Tibial nerve (tissue), 4 donors: ENCODE measurements around the gene OR10P1. TPM values are rescaled to one million over a fixed set of nuclear protein-coding genes. Genes with fewer than 3 reads are reported as not detected.

Experiments used
- DNase-seq, 2 donors: peaks; one replicate each; pipeline ENCODE4 v3.0.0-alpha.2; 2019; ENCODE audit warnings: low spot score in 2 of 2
- H3K27ac ChIP-seq, 4 donors: fragments of 200-600 bp; sonication (generic) in 3 of 4; one replicate each; pipeline ENCODE4 v1.5.1; 2017 to 2019; ENCODE audit warnings: mild to moderate bottlenecking in 1 of 4
- H3K27me3 ChIP-seq, 2 donors: fragments of 200-600 bp; sonication (generic) in 1 of 2; one replicate each; pipeline versions ENCODE4 v1.5.1 to v1.6.0; 2017 to 2019
- H3K36me3 ChIP-seq, 3 donors: fragments of 200-600 bp; sonication (generic); one replicate each; pipeline ENCODE4 v1.5.1; 2018 to 2019
- H3K4me1 ChIP-seq, 4 donors: fragments of 200-600 bp; sonication (generic) in 3 of 4; one replicate each; pipeline ENCODE4 v1.5.1; 2017 to 2019
- H3K4me3 ChIP-seq, 4 donors: fragments of 200-600 bp; sonication (generic) in 3 of 4; one replicate each; pipeline ENCODE4 v1.5.1; 2017 to 2019; ENCODE audit warnings: mild to moderate bottlenecking in 1 of 4, moderate library complexity in 1 of 4
- H3K9me3 ChIP-seq, 4 donors: fragments of 200-600 bp; sonication (generic) in 3 of 4; one replicate each; pipeline ENCODE4 v1.5.1; 2017 to 2019
- EP300 ChIP-seq, 2 donors: sonication (generic); formaldehyde crosslinking; IDR thresholded peaks; one replicate each; pipeline ENCODE4 v1.6.1; 2017; ENCODE audit warnings: antibody characterized with exemption in 2 of 2, mild to moderate bottlenecking in 1 of 2
- POLR2A ChIP-seq, 2 donors: fragments of 450-650 bp; IDR thresholded peaks; one replicate each; pipeline ENCODE4 v1.6.1; 2017; ENCODE audit warnings: antibody characterized with exemption in 2 of 2, mild to moderate bottlenecking in 2 of 2, moderate library complexity in 2 of 2
- WGBS, 2 donors: methylation state at CpG; one replicate each; pipeline ENCODE4 v1.1.5; 2018; 5-methylcytosine and 5-hydroxymethylcytosine counted together
- total RNA-seq, 4 donors: library from RNA; depleted of rRNA; stranded (reverse); fragments of >200 nt; gene quantifications; one replicate each; pipeline ENCODE4 v1.1.0, GENCODE V29; 2016
- TF ChIP-seq, protein P1 (sequence below), 5 experiments: fragments of 200-600 bp in 3 of 5; fragments of 450-650 bp in 2 of 5; sonication (generic) in 3 of 5; IDR thresholded peaks; one replicate each; pipeline ENCODE4 v1.5.1; 2016 to 2019; ENCODE audit warnings: antibody characterized with exemption in 5 of 5, mild to moderate bottlenecking in 3 of 5, moderate library complexity in 2 of 5

Gene OR10P1
- total RNA-seq, 4 donors from 2014 or later: not detected

DNA sequence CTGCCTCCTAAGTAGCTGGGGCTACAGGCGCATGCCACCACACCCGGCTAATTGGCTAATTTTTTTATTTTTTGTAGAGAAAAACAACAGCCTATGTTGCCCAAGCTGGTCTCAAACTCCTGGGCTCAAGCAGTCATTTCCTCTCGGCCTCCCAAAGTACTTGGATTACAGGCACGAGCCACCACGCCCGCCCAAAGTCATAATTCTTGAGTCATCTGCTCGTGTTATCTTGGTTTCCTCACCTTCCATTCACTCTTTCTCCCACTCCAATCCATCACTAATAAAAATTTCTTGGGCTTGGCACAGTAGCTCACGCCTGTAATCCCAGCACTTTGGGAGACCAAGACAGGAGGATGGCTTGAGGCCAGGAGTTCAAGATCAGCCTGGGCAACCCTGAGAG is 39.0 kb downstream of the OR10P1 start:
- no peak overlapping the region for H3K27ac ChIP-seq
- no peak for TF ChIP-seq POLR2A (IDR thresholded peaks at IDR 0.05)
- TF ChIP-seq, protein P1, sequence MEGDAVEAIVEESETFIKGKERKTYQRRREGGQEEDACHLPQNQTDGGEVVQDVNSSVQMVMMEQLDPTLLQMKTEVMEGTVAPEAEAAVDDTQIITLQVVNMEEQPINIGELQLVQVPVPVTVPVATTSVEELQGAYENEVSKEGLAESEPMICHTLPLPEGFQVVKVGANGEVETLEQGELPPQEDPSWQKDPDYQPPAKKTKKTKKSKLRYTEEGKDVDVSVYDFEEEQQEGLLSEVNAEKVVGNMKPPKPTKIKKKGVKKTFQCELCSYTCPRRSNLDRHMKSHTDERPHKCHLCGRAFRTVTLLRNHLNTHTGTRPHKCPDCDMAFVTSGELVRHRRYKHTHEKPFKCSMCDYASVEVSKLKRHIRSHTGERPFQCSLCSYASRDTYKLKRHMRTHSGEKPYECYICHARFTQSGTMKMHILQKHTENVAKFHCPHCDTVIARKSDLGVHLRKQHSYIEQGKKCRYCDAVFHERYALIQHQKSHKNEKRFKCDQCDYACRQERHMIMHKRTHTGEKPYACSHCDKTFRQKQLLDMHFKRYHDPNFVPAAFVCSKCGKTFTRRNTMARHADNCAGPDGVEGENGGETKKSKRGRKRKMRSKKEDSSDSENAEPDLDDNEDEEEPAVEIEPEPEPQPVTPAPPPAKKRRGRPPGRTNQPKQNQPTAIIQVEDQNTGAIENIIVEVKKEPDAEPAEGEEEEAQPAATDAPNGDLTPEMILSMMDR (IDR thresholded peaks at IDR 0.05): no peak
- no peak for TF ChIP-seq EP300 (IDR thresholded peaks at IDR 0.05)

DNA sequence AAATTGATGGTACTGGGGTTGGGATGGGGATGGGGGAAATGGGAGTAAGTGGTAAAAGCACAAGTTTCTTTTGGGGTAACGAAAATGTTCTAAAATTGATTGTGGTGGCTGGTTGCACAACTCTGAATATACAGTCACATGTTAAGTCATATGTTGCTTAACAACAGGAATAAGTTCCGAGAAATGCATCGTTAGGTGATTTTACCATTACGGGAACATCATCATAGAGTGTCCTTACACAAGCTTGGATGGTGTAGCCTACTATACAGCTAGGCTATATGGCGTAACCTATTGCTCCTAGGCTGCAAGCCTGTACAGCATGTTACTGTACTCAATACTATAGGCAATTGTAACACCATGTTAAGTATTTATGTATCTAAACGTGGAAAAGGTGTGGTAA is 40.0 kb downstream of the OR10P1 start:
- Histone ChIP-seq H3K27ac (no peak overlapping the region), H3K9me3 (no peaks in the 10 kb centered on the region), H3K36me3 (no peaks in the 10 kb centered on the region), H3K4me1 (peaks cover 0 to 14% (median 7%) of the 10 kb centered on the region in 4 donors), H3K27me3 (no peaks in the 10 kb centered on the region), H3K4me3 (no peak overlapping the region)
- 50 to 82% methylated on average over 6 of the region's 6 CpGs for WGBS, 2 donors
- DNase-seq: peak in 1 of 2 donors; percentile 18
- TF ChIP-seq, protein P1 (IDR thresholded peaks at IDR 0.05): no peak
- no peak for TF ChIP-seq POLR2A (IDR thresholded peaks at IDR 0.05)
- peak; percentile 52 to 73 for TF ChIP-seq EP300 (IDR thresholded peaks at IDR 0.05)

More for the DNA sequence above, 39.0 kb downstream of the OR10P1 start:
- Histone ChIP-seq H3K27me3 (no peaks in the 10 kb centered on the region), H3K9me3 (no peaks in the 10 kb centered on the region), H3K36me3 (no peaks in the 10 kb centered on the region), H3K4me1 (peaks cover 0 to 7% (median 0%) of the 10 kb centered on the region in 4 donors), H3K4me3 (no peak overlapping the region)
- DNase-seq: no peak
- WGBS, 2 donors: 82 to 84% methylated on average over 8 of the region's 8 CpGs

DNA sequence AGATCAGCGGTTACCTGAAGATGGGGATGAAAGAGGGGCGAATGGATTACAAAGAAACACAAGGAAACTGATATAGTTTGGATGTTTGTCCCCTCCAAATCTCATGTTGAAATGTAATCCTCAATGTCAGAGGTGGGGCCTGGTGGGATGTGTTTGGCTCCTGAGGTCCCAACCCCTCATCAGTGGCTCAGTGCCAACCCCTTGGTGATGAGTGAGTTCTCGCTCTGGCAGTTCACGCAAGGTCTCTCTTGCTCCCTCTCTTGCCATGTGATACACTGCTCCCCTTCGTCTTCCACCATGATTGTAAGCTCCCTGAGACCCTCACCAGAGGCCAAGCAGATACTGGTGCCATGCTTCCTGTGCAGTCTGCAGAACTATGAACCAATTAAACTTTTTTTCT is 43.0 kb downstream of the OR10P1 start:
- Histone ChIP-seq H3K36me3 (peaks cover 0 to 2% (median 0%) of the 10 kb centered on the region in 3 donors), H3K9me3 (no peaks in the 10 kb centered on the region), H3K4me1 (peaks cover 0 to 17% (median 9%) of the 10 kb centered on the region in 4 donors), H3K27ac (no peak overlapping the region), H3K27me3 (no peaks in the 10 kb centered on the region), H3K4me3 (no peak overlapping the region)
- no peak for DNase-seq
- TF ChIP-seq, protein P1 (IDR thresholded peaks at IDR 0.05): no peak
- TF ChIP-seq POLR2A (IDR thresholded peaks at IDR 0.05): no peak
- TF ChIP-seq EP300 (IDR thresholded peaks at IDR 0.05): no peak
- WGBS, 2 donors: 91 to 93% methylated on average over 5 of the region's 5 CpGs

DNA sequence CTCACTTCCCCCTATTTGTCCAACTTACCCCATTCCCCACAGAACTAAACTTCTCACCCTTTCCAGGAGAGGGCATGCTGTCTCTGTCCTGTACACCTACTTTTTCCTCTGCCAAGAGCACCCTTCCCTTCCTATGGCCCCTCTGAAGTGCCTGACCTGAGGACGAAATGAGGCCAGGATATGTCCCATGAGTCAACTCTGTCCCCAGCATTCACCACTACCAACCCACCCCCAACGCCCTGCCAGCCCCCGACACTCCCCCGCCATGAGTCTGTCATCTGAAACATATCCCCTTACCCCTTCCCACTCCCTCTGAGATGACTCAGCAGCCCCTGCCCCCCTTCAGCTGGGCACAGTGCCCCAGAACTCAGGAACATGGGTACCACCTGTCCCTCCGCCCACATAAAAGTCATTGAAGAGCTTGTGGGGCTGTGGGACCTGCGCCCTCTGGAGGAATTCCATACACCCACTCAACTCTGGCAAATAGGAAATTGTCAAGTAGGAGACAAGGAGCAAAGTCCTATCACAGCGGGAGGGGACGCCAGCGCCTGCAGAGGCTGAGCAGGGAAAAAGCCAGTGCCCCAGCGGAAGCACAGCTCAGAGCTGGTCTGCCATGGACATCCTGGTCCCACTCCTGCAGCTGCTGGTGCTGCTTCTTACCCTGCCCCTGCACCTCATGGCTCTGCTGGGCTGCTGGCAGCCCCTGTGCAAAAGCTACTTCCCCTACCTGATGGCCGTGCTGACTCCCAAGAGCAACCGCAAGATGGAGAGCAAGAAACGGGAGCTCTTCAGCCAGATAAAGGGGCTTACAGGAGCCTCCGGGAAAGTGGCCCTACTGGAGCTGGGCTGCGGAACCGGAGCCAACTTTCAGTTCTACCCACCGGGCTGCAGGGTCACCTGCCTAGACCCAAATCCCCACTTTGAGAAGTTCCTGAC is 44.7 kb downstream of the OR10P1 start:
- Histone ChIP-seq H3K9me3 (no peaks in the 10 kb centered on the region), H3K4me3 (peak overlapping the region in 2 of 4 donors; percentile 20 to 30), H3K27me3 (no peaks in the 10 kb centered on the region), H3K27ac (peak overlapping the region in 3 of 4 donors; percentile 37 to 61 (median 52)), H3K4me1 (peaks cover 0 to 17% (median 9%) of the 10 kb centered on the region in 4 donors), H3K36me3 (peaks cover 0 to 19% (median 0%) of the 10 kb centered on the region in 3 donors)
- TF ChIP-seq, protein P1 (IDR thresholded peaks at IDR 0.05): peak; percentile 8 to 21 (median 17)
- TF ChIP-seq EP300 (IDR thresholded peaks at IDR 0.05): peak in 1 of 2 donors; percentile 14
- no peak for TF ChIP-seq POLR2A (IDR thresholded peaks at IDR 0.05)
- no peak for DNase-seq
- 20 to 33% methylated on average over 15 to 17 of the region's 17 CpGs for WGBS, 2 donors
